ENCODE data around the gene R3HDM2.
A peak's percentile ranks its signal among the peaks of the same experiment; 100 is the strongest.

Gene R3HDM2

GRCh38 chr12:57474430-57474829 is 43.6 kb upstream of the R3HDM2 start:
- Histone ChIP-seq H3K36me3 (ENCODE audit: control insufficient read depth in 1 of 2, insufficient read depth in 2 of 2, low read length in 2 of 2) (peaks cover 2 to 24% of the 10 kb centered on the region in 2 donors), H3K4me3 (ENCODE audit: low read depth in 1 of 2, low read length in 2 of 2) (no peak overlapping the region), H3K4me1 (ENCODE audit: control insufficient read depth in 1 of 2, insufficient read depth in 2 of 2, low read length in 2 of 2) (peaks cover 54 to 63% of the 10 kb centered on the region in 2 donors), H3K9me3 (ENCODE audit: control insufficient read depth in 1 of 2, low read length in 2 of 2) (no peaks in the 10 kb centered on the region), H3K27ac (ENCODE audit: low read depth, low read length) (no peak overlapping the region), H3K9ac (ENCODE audit: low read depth in 1 of 2, low read length in 2 of 2) (no peak overlapping the region), H3K27me3 (ENCODE audit: control insufficient read depth in 1 of 2, insufficient read depth in 2 of 2, low read length in 2 of 2) (peaks cover 4 to 35% of the 10 kb centered on the region in 2 donors)

- Histone ChIP-seq H3K9me3 (ENCODE audit: control insufficient read depth in 1 of 2, low read length in 2 of 2) (no peaks in the 10 kb centered on the region), H3K9ac (ENCODE audit: low read depth in 1 of 2, low read length in 2 of 2) (no peak overlapping the region), H3K4me3 (ENCODE audit: low read depth in 1 of 2, low read length in 2 of 2) (no peak overlapping the region), H3K4me1 (ENCODE audit: control insufficient read depth in 1 of 2, insufficient read depth in 2 of 2, low read length in 2 of 2) (peaks cover 55 to 58% of the 10 kb centered on the region in 2 donors), H3K27me3 (ENCODE audit: control insufficient read depth in 1 of 2, insufficient read depth in 2 of 2, low read length in 2 of 2) (peaks cover 4 to 32% of the 10 kb centered on the region in 2 donors), H3K36me3 (ENCODE audit: control insufficient read depth in 1 of 2, insufficient read depth in 2 of 2, low read length in 2 of 2) (peaks cover 2 to 29% of the 10 kb centered on the region in 2 donors), H3K27ac (ENCODE audit: low read depth, low read length) (no peak overlapping the region)
Observed at GRCh38 chr12:57473886-57474285, 43.0 kb upstream of the R3HDM2 start.

- Histone ChIP-seq H3K27me3 (ENCODE audit: control insufficient read depth in 1 of 2, insufficient read depth in 2 of 2, low read length in 2 of 2) (peaks cover 4 to 30% of the 10 kb centered on the region in 2 donors), H3K9me3 (ENCODE audit: control insufficient read depth in 1 of 2, low read length in 2 of 2) (no peaks in the 10 kb centered on the region), H3K9ac (ENCODE audit: low read depth in 1 of 2, low read length in 2 of 2) (no peak overlapping the region), H3K4me3 (ENCODE audit: low read depth in 1 of 2, low read length in 2 of 2) (no peak overlapping the region), H3K4me1 (ENCODE audit: control insufficient read depth in 1 of 2, insufficient read depth in 2 of 2, low read length in 2 of 2) (peaks cover 54 to 55% of the 10 kb centered on the region in 2 donors), H3K36me3 (ENCODE audit: control insufficient read depth in 1 of 2, insufficient read depth in 2 of 2, low read length in 2 of 2) (peaks cover 2 to 29% of the 10 kb centered on the region in 2 donors), H3K27ac (ENCODE audit: low read depth, low read length) (no peak overlapping the region)
Observed at GRCh38 chr12:57473392-57473791, 42.5 kb upstream of the R3HDM2 start.

- Histone ChIP-seq H3K36me3 (ENCODE audit: control insufficient read depth in 1 of 2, insufficient read depth in 2 of 2, low read length in 2 of 2) (peaks cover 2 to 29% of the 10 kb centered on the region in 2 donors), H3K4me3 (ENCODE audit: low read depth in 1 of 2, low read length in 2 of 2) (no peak overlapping the region), H3K27ac (ENCODE audit: low read depth, low read length) (no peak overlapping the region), H3K4me1 (ENCODE audit: control insufficient read depth in 1 of 2, insufficient read depth in 2 of 2, low read length in 2 of 2) (peaks cover 54 to 55% of the 10 kb centered on the region in 2 donors), H3K9me3 (ENCODE audit: control insufficient read depth in 1 of 2, low read length in 2 of 2) (no peaks in the 10 kb centered on the region), H3K9ac (ENCODE audit: low read depth in 1 of 2, low read length in 2 of 2) (no peak overlapping the region), H3K27me3 (ENCODE audit: control insufficient read depth in 1 of 2, insufficient read depth in 2 of 2, low read length in 2 of 2) (peaks cover 4 to 30% of the 10 kb centered on the region in 2 donors)
Observed at GRCh38 chr12:57472391-57472790, 41.5 kb upstream of the R3HDM2 start.

- Histone ChIP-seq H3K4me3 (ENCODE audit: low read depth in 1 of 2, low read length in 2 of 2) (peak overlapping the region; percentile 28 to 50), H3K4me1 (ENCODE audit: control insufficient read depth in 1 of 2, insufficient read depth in 2 of 2, low read length in 2 of 2) (peaks cover 54 to 55% of the 10 kb centered on the region in 2 donors), H3K27me3 (ENCODE audit: control insufficient read depth in 1 of 2, insufficient read depth in 2 of 2, low read length in 2 of 2) (peaks cover 4 to 25% of the 10 kb centered on the region in 2 donors), H3K36me3 (ENCODE audit: control insufficient read depth in 1 of 2, insufficient read depth in 2 of 2, low read length in 2 of 2) (peaks cover 2 to 29% of the 10 kb centered on the region in 2 donors), H3K9ac (ENCODE audit: low read depth in 1 of 2, low read length in 2 of 2) (peak overlapping the region; percentile 44 to 60), H3K27ac (ENCODE audit: low read depth, low read length) (no peak overlapping the region), H3K9me3 (ENCODE audit: control insufficient read depth in 1 of 2, low read length in 2 of 2) (no peaks in the 10 kb centered on the region)
Observed at GRCh38 chr12:57471661-57472060, 40.8 kb upstream of the R3HDM2 start.

GRCh38 chr12:57470970-57471656 is 40.3 kb upstream of the R3HDM2 start:
- peaks cover 51% of the 10 kb centered on the region in 2 donors for H3K4me1 ChIP-seq (ENCODE audit: control insufficient read depth in 1 of 2, insufficient read depth in 2 of 2, low read length in 2 of 2)
- H3K9ac ChIP-seq (ENCODE audit: low read depth in 1 of 2, low read length in 2 of 2): peak overlapping the region; percentile 44 to 60
- H3K36me3 ChIP-seq (ENCODE audit: control insufficient read depth in 1 of 2, insufficient read depth in 2 of 2, low read length in 2 of 2): peaks cover 2 to 29% of the 10 kb centered on the region in 2 donors
- no peaks in the 10 kb centered on the region for H3K9me3 ChIP-seq (ENCODE audit: control insufficient read depth in 1 of 2, low read length in 2 of 2)
- peak overlapping the region; percentile 15 for H3K27ac ChIP-seq (ENCODE audit: low read depth, low read length)
- peaks cover 4 to 20% of the 10 kb centered on the region in 2 donors for H3K27me3 ChIP-seq (ENCODE audit: control insufficient read depth in 1 of 2, insufficient read depth in 2 of 2, low read length in 2 of 2)
- H3K4me3 ChIP-seq (ENCODE audit: low read depth in 1 of 2, low read length in 2 of 2): peak overlapping the region; percentile 28 to 50

GRCh38 chr12:57470286-57470969 is 39.6 kb upstream of the R3HDM2 start:
- H3K27me3 ChIP-seq (ENCODE audit: control insufficient read depth in 1 of 2, insufficient read depth in 2 of 2, low read length in 2 of 2): peaks cover under 1 to 13% of the 10 kb centered on the region in 2 donors
- no peaks in the 10 kb centered on the region for H3K9me3 ChIP-seq (ENCODE audit: control insufficient read depth in 1 of 2, low read length in 2 of 2)
- H3K27ac ChIP-seq (ENCODE audit: low read depth, low read length): no peak overlapping the region
- H3K4me3 ChIP-seq (ENCODE audit: low read depth in 1 of 2, low read length in 2 of 2): peak overlapping the region; percentile 10 to 50
- peaks cover 2 to 29% of the 10 kb centered on the region in 2 donors for H3K36me3 ChIP-seq (ENCODE audit: control insufficient read depth in 1 of 2, insufficient read depth in 2 of 2, low read length in 2 of 2)
- H3K9ac ChIP-seq (ENCODE audit: low read depth in 1 of 2, low read length in 2 of 2): no peak overlapping the region
- H3K4me1 ChIP-seq (ENCODE audit: control insufficient read depth in 1 of 2, insufficient read depth in 2 of 2, low read length in 2 of 2): peaks cover 44% of the 10 kb centered on the region in 2 donors

GRCh38 chr12:57469296-57470164 is 38.7 kb upstream of the R3HDM2 start:
- Histone ChIP-seq H3K27ac (ENCODE audit: low read depth, low read length) (no peak overlapping the region), H3K4me1 (ENCODE audit: control insufficient read depth in 1 of 2, insufficient read depth in 2 of 2, low read length in 2 of 2) (peaks cover 35% of the 10 kb centered on the region in 2 donors), H3K4me3 (ENCODE audit: low read depth in 1 of 2, low read length in 2 of 2) (no peak overlapping the region), H3K9ac (ENCODE audit: low read depth in 1 of 2, low read length in 2 of 2) (no peak overlapping the region), H3K36me3 (ENCODE audit: control insufficient read depth in 1 of 2, insufficient read depth in 2 of 2, low read length in 2 of 2) (peaks cover 2 to 24% of the 10 kb centered on the region in 2 donors), H3K27me3 (ENCODE audit: control insufficient read depth in 1 of 2, insufficient read depth in 2 of 2, low read length in 2 of 2) (peaks cover 0 to 6% of the 10 kb centered on the region in 2 donors), H3K9me3 (ENCODE audit: control insufficient read depth in 1 of 2, low read length in 2 of 2) (no peaks in the 10 kb centered on the region)

GRCh38 chr12:57467915-57468314 is 37.1 kb upstream of the R3HDM2 start:
- H3K4me1 ChIP-seq (ENCODE audit: control insufficient read depth in 1 of 2, insufficient read depth in 2 of 2, low read length in 2 of 2): peaks cover 29 to 32% of the 10 kb centered on the region in 2 donors
- no peaks in the 10 kb centered on the region for H3K9me3 ChIP-seq (ENCODE audit: control insufficient read depth in 1 of 2, low read length in 2 of 2)
- H3K27me3 ChIP-seq (ENCODE audit: control insufficient read depth in 1 of 2, insufficient read depth in 2 of 2, low read length in 2 of 2): no peaks in the 10 kb centered on the region
- no peak overlapping the region for H3K9ac ChIP-seq (ENCODE audit: low read depth in 1 of 2, low read length in 2 of 2)
- H3K36me3 ChIP-seq (ENCODE audit: control insufficient read depth in 1 of 2, insufficient read depth in 2 of 2, low read length in 2 of 2): peaks cover 2 to 21% of the 10 kb centered on the region in 2 donors
- no peak overlapping the region for H3K27ac ChIP-seq (ENCODE audit: low read depth, low read length)
- H3K4me3 ChIP-seq (ENCODE audit: low read depth in 1 of 2, low read length in 2 of 2): no peak overlapping the region
